Vagina (tissue), 2 donors: ENCODE results near the gene TAC4. TPM values are rescaled to one million over a fixed set of nuclear protein-coding genes. Genes with fewer than 3 reads are reported as not detected.

Experiments
- DNase-seq, 2 donors: peaks; one replicate each; pipeline ENCODE4 v3.0.0-alpha.2; 2017; ENCODE audit errors: extremely low spot score in 2 of 2
- H3K27ac ChIP-seq: fragments of 200-600 bp; sonication (generic); one replicate; pipeline ENCODE4 v1.5.1; 2019
- H3K27me3 ChIP-seq: fragments of 200-600 bp; sonication (generic); one replicate; pipeline ENCODE4 v1.5.1; 2019
- H3K36me3 ChIP-seq, 2 donors: fragments of 200-600 bp; sonication (generic); one replicate each; pipeline ENCODE4 v1.5.1; 2017 to 2019
- H3K4me1 ChIP-seq: fragments of 200-600 bp; sonication (generic); one replicate; pipeline ENCODE4 v1.5.1; 2019
- H3K4me3 ChIP-seq, 2 donors: fragments of 200-600 bp; sonication (generic); 1 replicate in 1 of 2; 2 replicates in 1 of 2; pipeline ENCODE4 v1.5.1; 2016 to 2019
- H3K9me3 ChIP-seq: fragments of 200-600 bp; sonication (generic); one replicate; pipeline ENCODE4 v1.5.1; 2019
- CTCF ChIP-seq, 3 experiments: fragments of 450-650 bp in 2 of 3; fragments of 200-600 bp in 1 of 3; sonication (generic) in 1 of 3; IDR thresholded peaks; one replicate each; pipeline ENCODE4 v1.5.1; 2017 to 2019; ENCODE audit warnings: antibody characterized with exemption in 3 of 3, mild to moderate bottlenecking in 2 of 3, moderate library complexity in 2 of 3
- POLR2A ChIP-seq, 2 donors: fragments of 450-650 bp; IDR thresholded peaks; one replicate each; pipeline ENCODE4 v1.6.1; 2017; ENCODE audit warnings: antibody characterized with exemption in 2 of 2, mild to moderate bottlenecking in 2 of 2, moderate library complexity in 2 of 2
- POLR2AphosphoS5 ChIP-seq, 2 donors: sonication (generic); formaldehyde crosslinking; IDR thresholded peaks; one replicate each; pipeline ENCODE4 v1.9.0; 2017; ENCODE audit warnings: antibody characterized with exemption in 2 of 2, mild to moderate bottlenecking in 2 of 2, low read depth in 1 of 2; ENCODE audit not compliant: insufficient read depth in 1 of 2
- intact Hi-C: fragments of 100-400 bp; cut with DNase I; formaldehyde crosslinking; loops from one replicate; pipeline ENCODE4 v1.15.1; 2023
- total RNA-seq: library from RNA; depleted of rRNA; stranded (reverse); fragments of >200 nt; gene quantifications from one replicate; pipeline ENCODE4 v1.2.3, GENCODE V29; 2016

Gene TAC4
- total RNA-seq, 1 donor from 2014 or later: not detected

GRCh38 chr17:49873926-49874325, 26.1 kb upstream of the TAC4 start:
- no peaks in the 10 kb centered on the region for H3K9me3 ChIP-seq
- no peaks in the 10 kb centered on the region for H3K36me3 ChIP-seq
- H3K27me3 ChIP-seq: no peaks in the 10 kb centered on the region
- no peaks in the 10 kb centered on the region for H3K4me1 ChIP-seq
- intact Hi-C loops: no loop called here
- TF ChIP-seq POLR2AphosphoS5 (IDR thresholded peaks at IDR 0.05; ENCODE audit: insufficient read depth in 1 of 2, low read depth in 1 of 2): no peak
- TF ChIP-seq POLR2A (IDR thresholded peaks at IDR 0.05): no peak
- TF ChIP-seq CTCF (IDR thresholded peaks at IDR 0.05): no peak
- no peak overlapping the region for H3K27ac ChIP-seq
- DNase-seq: no peak
- H3K4me3 ChIP-seq: no peak overlapping the region

GRCh38 chr17:49873466-49873865, 25.6 kb upstream of the TAC4 start:
- intact Hi-C loops: no loop called here
- H3K27me3 ChIP-seq: no peaks in the 10 kb centered on the region
- no peaks in the 10 kb centered on the region for H3K36me3 ChIP-seq
- TF ChIP-seq CTCF (IDR thresholded peaks at IDR 0.05) (no peak), POLR2AphosphoS5 (IDR thresholded peaks at IDR 0.05; ENCODE audit: insufficient read depth in 1 of 2, low read depth in 1 of 2) (no peak), POLR2A (IDR thresholded peaks at IDR 0.05) (no peak)
- no peak for DNase-seq
- no peak overlapping the region for H3K27ac ChIP-seq
- no peaks in the 10 kb centered on the region for H3K4me1 ChIP-seq
- no peaks in the 10 kb centered on the region for H3K9me3 ChIP-seq
- H3K4me3 ChIP-seq: no peak overlapping the region

GRCh38 chr17:49872754-49873377, 25.0 kb upstream of the TAC4 start:
- H3K27ac ChIP-seq: no peak overlapping the region
- H3K9me3 ChIP-seq: no peaks in the 10 kb centered on the region
- TF ChIP-seq CTCF (IDR thresholded peaks at IDR 0.05) (no peak), POLR2A (IDR thresholded peaks at IDR 0.05) (no peak), POLR2AphosphoS5 (IDR thresholded peaks at IDR 0.05; ENCODE audit: insufficient read depth in 1 of 2, low read depth in 1 of 2) (no peak)
- H3K27me3 ChIP-seq: no peaks in the 10 kb centered on the region
- no peaks in the 10 kb centered on the region for H3K4me1 ChIP-seq
- no peak for DNase-seq
- no peak overlapping the region for H3K4me3 ChIP-seq
- intact Hi-C loops: no loop called here
- no peaks in the 10 kb centered on the region for H3K36me3 ChIP-seq

GRCh38 chr17:49871211-49871610, 23.3 kb upstream of the TAC4 start:
- DNase-seq: no peak
- Histone ChIP-seq H3K27ac (no peak overlapping the region), H3K27me3 (no peaks in the 10 kb centered on the region), H3K36me3 (no peaks in the 10 kb centered on the region), H3K4me3 (no peak overlapping the region), H3K4me1 (no peaks in the 10 kb centered on the region), H3K9me3 (no peaks in the 10 kb centered on the region)
- intact Hi-C loops: no loop called here
- no peak for TF ChIP-seq POLR2AphosphoS5 (IDR thresholded peaks at IDR 0.05; ENCODE audit: insufficient read depth in 1 of 2, low read depth in 1 of 2)
- no peak for TF ChIP-seq POLR2A (IDR thresholded peaks at IDR 0.05)
- no peak for TF ChIP-seq CTCF (IDR thresholded peaks at IDR 0.05)

- Histone ChIP-seq H3K4me1 (no peaks in the 10 kb centered on the region), H3K36me3 (no peaks in the 10 kb centered on the region), H3K27ac (no peak overlapping the region), H3K9me3 (no peaks in the 10 kb centered on the region), H3K27me3 (no peaks in the 10 kb centered on the region), H3K4me3 (no peak overlapping the region)
- intact Hi-C loops: no loop called here
- no peak for DNase-seq
- TF ChIP-seq POLR2A (IDR thresholded peaks at IDR 0.05): no peak
- TF ChIP-seq POLR2AphosphoS5 (IDR thresholded peaks at IDR 0.05; ENCODE audit: insufficient read depth in 1 of 2, low read depth in 1 of 2): no peak
- no peak for TF ChIP-seq CTCF (IDR thresholded peaks at IDR 0.05)
Observed at GRCh38 chr17:49870298-49870697, 22.4 kb upstream of the TAC4 start.
